Skin of body (tissue), 2 donors: Measurements from ENCODE around the gene MORC2. TPM values are rescaled to one million over a fixed set of nuclear protein-coding genes. Genes with fewer than 3 reads are reported as not detected.

Experiments used
- DNase-seq: peaks from one replicate; lab custom pipeline; 2025; lab: John Stamatoyannopoulos, UW
- total RNA-seq: library from RNA; depleted of rRNA; stranded (reverse); fragments of >200 nt; gene quantifications from one replicate; pipeline ENCODE4 v1.2.3, GENCODE V29; 2014

The MORC2 gene
- total RNA-seq, 1 donor from 2014 or later: 17.8 TPM

- DNase-seq: no peak
Observed at GRCh38 chr22:30949934-30950660, 18.5 kb downstream of the MORC2 start.

DNA sequence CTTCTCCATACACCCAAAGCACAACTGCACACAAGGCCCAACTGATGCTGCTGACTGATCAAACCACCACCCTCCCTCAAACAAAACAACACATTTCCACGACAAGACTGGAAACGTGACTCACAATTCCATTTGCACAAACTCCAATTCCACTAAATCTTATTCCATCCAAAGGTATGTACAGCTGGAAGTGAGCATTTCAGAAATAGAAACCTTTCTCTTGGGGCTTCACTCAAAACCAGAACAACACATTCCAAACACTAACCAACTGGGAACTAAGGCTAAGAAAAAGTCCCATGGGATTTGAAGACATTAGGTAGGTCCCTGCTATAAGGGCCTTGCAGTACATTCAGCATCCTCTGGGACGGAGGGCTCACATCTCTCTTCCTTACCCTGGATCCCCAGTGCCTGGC lies 19.6 kb downstream of the MORC2 start:
- DNase-seq: no peak

GRCh38 chr22:30947816-30948454 lies 20.6 kb downstream of the MORC2 start:
- peak; percentile 80 for DNase-seq

GRCh38 chr22:30947173-30947815 lies 21.3 kb downstream of the MORC2 start:
- DNase-seq: no peak

DNA sequence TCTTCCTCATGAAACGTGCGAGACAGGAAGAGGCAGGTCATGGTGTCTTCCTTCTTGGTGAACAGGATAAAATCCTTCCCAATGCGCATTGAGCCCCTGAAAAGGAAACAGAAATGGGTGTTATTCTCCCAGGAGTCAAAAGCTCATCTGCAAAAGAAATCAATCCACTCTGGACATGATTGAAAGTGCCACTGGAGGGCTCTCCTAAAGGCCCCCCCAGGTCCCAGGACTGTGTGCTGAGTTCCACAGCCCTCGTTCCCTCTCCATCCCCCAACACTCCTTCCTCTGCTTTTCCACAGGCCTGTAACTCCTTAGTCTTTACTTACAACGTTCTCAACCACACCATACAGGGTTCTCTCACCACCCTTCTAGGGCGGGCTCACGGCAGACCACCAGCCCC lies 22.2 kb downstream of the MORC2 start:
- DNase-seq: no peak

GRCh38 chr22:30945653-30946052 lies 22.9 kb downstream of the MORC2 start:
- DNase-seq: no peak

- no peak for DNase-seq
Observed at GRCh38 chr22:30944986-30945385, 23.6 kb downstream of the MORC2 start.

DNA sequence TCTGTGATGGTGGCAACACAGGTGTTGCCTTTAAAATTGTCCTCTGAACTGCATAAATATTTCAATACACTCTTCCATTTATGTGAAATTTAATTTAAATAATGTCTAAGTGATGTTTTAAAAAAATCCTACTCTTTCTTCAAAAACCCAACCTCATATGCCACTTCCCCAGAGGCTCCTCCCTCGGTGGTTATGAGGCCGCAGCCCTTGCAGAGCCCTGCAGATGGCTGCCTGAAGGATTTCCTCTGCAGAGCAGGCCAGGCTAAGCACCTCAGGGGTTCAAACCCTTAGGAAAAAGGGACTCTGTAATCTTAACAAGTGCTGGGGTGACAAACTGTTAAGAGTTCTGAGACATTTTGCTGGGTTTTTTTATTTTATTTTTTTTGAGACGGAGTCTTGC lies 25.2 kb downstream of the MORC2 start:
- no peak for DNase-seq

DNA sequence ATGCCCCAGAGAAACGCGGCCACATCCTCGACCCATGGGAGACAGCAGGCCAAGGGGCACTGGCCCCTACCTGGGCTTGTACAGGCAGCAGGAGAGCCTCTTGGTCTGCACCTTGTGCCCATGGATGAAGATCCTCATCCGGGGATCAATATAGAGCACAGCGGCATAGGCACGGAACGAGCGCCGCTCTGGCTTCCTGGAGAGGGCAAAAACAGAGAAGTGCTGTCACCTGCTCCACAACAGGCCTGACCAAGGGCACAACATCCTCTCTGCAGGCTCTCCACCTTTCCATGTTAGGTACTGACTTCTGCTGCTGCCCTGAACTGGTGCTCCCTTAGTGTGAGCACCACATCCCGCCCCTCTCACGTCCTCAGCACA lies 27.2 kb downstream of the MORC2 start:
- no peak for DNase-seq

DNA sequence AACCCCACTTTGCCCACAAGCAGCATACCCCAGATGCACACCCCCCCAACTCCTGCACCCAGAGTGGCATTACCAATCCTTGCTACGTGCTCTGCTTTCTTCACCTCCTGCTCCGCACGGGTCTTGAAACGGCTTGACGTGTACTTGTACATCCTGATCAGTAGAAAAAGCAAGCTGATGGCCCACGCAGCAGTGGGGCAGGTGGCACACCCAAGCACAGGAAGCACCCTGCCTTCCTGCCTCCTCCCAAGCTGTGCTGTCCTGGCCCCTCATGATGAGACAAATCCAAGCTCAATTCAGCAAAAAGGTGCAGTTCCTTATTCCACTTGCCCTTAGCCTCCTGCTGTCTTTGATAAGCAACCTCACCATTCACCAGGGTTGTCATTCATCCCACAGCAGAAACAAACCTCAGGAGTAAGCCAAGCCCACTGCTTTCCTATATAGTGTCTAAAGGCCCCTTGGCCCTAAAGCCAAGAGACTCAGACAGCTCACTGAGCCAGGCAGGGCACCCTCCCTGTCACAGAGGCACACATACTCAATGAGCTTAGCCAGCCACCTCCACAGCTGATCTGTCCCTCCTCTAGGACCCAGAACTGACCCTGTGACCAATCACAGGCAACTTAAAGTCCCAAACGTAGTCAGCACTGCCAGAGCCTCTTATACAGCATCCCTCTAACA lies 27.8 kb downstream of the MORC2 start:
- no peak for DNase-seq

GRCh38 chr22:30934053-30934452 lies 34.5 kb downstream of the MORC2 start:
- no peak for DNase-seq

- no peak for DNase-seq
Observed at GRCh38 chr22:30933457-30933856, 35.1 kb downstream of the MORC2 start.

DNA sequence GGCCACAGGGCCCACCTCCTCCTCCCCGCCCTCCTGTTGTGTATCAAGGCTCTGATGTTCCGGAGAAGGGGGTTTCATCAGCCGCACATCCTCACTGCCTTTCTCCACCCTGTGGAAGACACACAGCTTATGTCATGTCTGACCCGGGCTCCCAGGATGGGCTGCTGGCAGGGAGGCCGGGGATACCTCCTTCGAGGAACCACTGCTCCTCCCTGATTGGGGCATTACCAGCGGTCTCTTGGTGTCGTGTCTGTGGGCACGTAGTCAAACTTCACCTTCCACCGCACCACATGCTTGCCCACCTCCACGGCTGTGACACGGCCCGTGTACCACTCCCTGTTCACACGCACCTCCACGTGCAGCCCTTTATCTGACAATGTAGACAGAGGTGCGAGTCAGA lies 35.9 kb downstream of the MORC2 start:
- DNase-seq: no peak

- DNase-seq: no peak
Observed at GRCh38 chr22:30931541-30932300, 36.9 kb downstream of the MORC2 start.

DNA sequence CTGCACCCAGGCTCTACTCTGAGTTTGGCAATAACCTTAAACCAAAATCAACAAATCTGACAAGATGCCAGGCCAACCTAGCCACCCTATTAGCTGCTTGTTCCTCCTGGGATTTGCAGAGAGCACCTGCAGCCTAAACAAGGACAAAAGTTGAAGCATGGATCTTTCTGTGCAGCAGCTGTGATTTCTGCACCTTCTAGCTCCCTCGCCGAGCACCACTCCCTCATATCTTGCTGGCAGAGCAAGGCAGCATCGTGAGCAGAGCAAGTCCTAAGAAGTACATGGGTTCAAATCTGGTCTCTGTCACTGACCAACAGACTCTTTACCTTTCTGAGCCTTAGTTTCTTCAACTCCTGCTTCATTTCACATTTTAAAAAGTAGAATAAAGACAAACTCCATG lies 38.3 kb downstream of the MORC2 start:
- no peak for DNase-seq

GRCh38 chr22:30928401-30928800 lies 40.2 kb downstream of the MORC2 start:
- no peak for DNase-seq

GRCh38 chr22:30927806-30928205 lies 40.8 kb downstream of the MORC2 start:
- no peak for DNase-seq

DNA sequence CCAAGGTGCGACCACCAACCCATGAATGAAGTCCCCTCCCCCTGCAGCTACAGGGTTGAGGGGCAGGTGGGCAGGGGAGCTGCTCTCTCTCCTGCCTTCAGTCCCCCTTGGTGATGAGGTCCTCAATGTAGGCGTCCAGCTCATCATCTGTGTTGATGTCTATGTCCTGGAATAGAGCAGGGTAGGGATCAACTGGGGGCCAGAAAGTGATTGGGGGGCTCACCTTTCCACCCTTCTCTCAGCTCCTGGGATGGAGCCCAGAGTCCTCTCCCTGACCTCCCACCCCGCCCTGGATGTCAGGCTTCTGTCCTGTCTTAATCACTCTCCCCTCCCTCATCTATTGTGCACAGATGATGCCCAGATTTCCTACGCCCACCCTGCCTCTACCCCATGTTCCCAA lies 41.9 kb downstream of the MORC2 start:
- no peak for DNase-seq

GRCh38 chr22:30925667-30926066 lies 42.9 kb downstream of the MORC2 start:
- DNase-seq: no peak

DNA sequence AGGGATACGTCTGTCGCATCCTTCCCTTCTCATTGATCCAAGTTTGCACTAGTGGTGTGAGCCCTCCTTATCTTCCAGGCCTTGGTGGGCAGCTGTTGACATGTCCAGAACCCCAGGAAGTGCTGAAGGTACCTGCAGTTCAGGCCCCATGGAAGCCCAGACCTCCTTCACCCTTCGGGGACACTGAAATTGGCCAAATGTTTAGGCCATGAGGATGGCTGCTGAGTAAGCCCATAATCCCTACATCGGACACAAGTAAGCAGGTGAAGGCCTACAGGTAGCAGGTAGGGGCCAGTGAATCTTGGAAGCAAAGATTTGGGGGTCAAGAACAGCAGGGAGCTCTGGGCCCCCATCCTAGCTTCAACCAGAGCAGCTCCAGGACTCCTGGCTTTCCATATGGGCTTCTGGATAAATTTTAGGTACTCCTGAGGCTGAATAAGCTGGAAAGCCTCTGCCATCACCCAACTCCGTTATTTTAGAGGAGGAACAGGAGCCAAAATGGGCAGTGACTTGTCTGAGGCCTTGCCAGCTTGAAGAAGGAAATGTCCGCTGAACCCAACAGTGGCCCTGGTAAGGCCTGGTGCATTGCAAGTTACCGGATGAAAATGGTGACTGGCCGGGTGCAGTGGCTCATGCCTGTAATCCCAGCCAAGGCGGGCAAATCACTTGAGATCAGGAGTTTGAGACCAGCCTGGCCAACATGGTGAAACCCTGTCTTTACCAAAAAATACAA lies 45.2 kb downstream of the MORC2 start:
- no peak for DNase-seq

DNA sequence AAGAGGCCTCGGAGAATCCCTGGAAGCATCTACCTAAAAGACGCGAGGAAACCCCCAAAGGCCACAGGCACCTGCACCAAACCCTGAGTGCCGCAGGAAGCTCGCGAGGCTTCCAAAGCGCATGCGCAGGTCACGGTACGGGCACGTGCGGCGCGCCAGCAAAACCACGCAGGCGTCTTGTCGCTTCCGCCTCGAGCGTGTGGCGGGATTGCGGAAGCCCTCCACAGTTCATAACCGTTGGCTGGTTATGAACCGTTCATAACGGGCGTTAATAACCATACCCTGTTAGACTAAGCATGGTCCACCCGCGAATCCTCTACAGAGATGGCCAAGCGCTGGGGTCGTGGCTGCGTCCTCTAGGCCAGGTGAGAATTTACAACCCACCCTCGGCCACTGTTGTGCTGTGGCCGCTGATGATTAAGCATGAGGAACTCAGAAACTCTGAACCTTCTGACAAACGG lies 46.4 kb downstream of the MORC2 start:
- DNase-seq: peak; percentile 16
